Endothelial cell of umbilical vein (primary cell): ENCODE results near the gene TOX2. TPM values are rescaled to one million over a fixed set of nuclear protein-coding genes. Genes with fewer than 3 reads are reported as not detected.

Experiments used
- BruUV-seq: library from RNA; stranded (reverse); fragments of 400-500 nt; replicated peaks from 2 replicates; lab custom pipeline; 2021; lab: Mats Ljungman, UMichigan
- CTCF ChIA-PET: fragments of 300-600, 350-600 bp; sonication (Branson Sonifier 250); formaldehyde crosslinking; loops from one replicate; lab custom pipeline; 2021; ENCODE audit warnings: antibody characterized with exemption, inconsistent platforms; lab: Charles Lee
- POLR2A ChIA-PET: fragments of 300-600, 350-600 bp; sonication (Branson Sonifier 250); formaldehyde crosslinking; loops from one replicate; lab custom pipeline; 2021; ENCODE audit warnings: antibody characterized with exemption, inconsistent platforms; lab: Charles Lee
- DNase-seq: peaks from one replicate; pipeline ENCODE4 v3.0.0-alpha.2; 2011; ENCODE audit warnings: low read depth, low spot score
- FAIRE-seq: peaks from 2 replicates; lab custom pipeline; 2011; peaks lifted over from hg19 to GRCh38; lab: Jason Lieb, UNC
- H2AFZ ChIP-seq: 2 replicates; pipeline ENCODE4 v1.6.0; 2012; ENCODE audit warnings: low read depth, low read length, control low read depth, inconsistent platforms
- H3K27ac ChIP-seq: 2 replicates; pipeline ENCODE4 v1.5.1; 2011; ENCODE audit warnings: low read depth, mild to moderate bottlenecking, control low read depth, low read length, moderate library complexity; ENCODE audit not compliant: insufficient read depth
- H3K27me3 ChIP-seq, 2 experiments: 2 replicates each; pipeline versions ENCODE4 v1.6.0 to v1.6.1; 2011; ENCODE audit warnings: low read length in 2 of 2, mixed read lengths in 1 of 2; ENCODE audit not compliant: control insufficient read depth in 2 of 2, insufficient read depth in 2 of 2
- H3K36me3 ChIP-seq, 2 experiments: 2 replicates in 1 of 2; 3 replicates in 1 of 2; pipeline ENCODE4 v1.5.1; 2011; ENCODE audit warnings: low read length in 2 of 2, mild to moderate bottlenecking in 1 of 2, moderate library complexity in 1 of 2; ENCODE audit not compliant: control insufficient read depth in 2 of 2, insufficient read depth in 2 of 2; ENCODE audit errors: extremely low read depth in 1 of 2
- H3K4me1 ChIP-seq: 3 replicates; pipeline ENCODE4 v1.5.1; 2011; ENCODE audit warnings: mild to moderate bottlenecking, low read length; ENCODE audit not compliant: control insufficient read depth, insufficient read depth; ENCODE audit errors: extremely low read depth
- H3K4me2 ChIP-seq: 2 replicates; pipeline ENCODE4 v1.6.1; 2011; ENCODE audit warnings: low read length, control low read depth, mixed read lengths; ENCODE audit not compliant: insufficient read depth
- H3K4me3 ChIP-seq, 3 experiments: fragments of 200-600 bp in 1 of 3; sonication (generic), shearing (Covaris generic) in 1 of 3; replicated peaks in 1 of 3; 2 replicates each; pipeline ENCODE4 v1.5.1; 2011 to 2016; ENCODE audit warnings: control low read depth in 3 of 3, low read length in 3 of 3, mild to moderate bottlenecking in 2 of 3, inconsistent platforms in 1 of 3, low read depth in 1 of 3, moderate library complexity in 1 of 3; ENCODE audit not compliant: insufficient read depth in 1 of 3
- H3K79me2 ChIP-seq: 2 replicates; pipeline ENCODE4 v1.6.0; 2012; ENCODE audit warnings: low read length, inconsistent platforms; ENCODE audit not compliant: control insufficient read depth, insufficient read depth
- H3K9ac ChIP-seq: replicated peaks from 2 replicates; pipeline ENCODE3; 2011; ENCODE audit warnings: low read length, control low read depth; ENCODE audit not compliant: insufficient read depth; ENCODE audit errors: extremely low read depth
- H3K9me1 ChIP-seq: replicated peaks from 3 replicates; pipeline ENCODE4 v1.6.0; 2011; ENCODE audit warnings: mild to moderate bottlenecking, low read length; ENCODE audit not compliant: control insufficient read depth, insufficient read depth; ENCODE audit errors: extremely low read depth
- H3K9me3 ChIP-seq: replicated peaks from 2 replicates; pipeline ENCODE4 v1.5.1; 2012; ENCODE audit warnings: low read length, inconsistent platforms; ENCODE audit not compliant: control insufficient read depth, insufficient read depth
- H4K20me1 ChIP-seq: replicated peaks from 2 replicates; pipeline ENCODE3; 2011; ENCODE audit warnings: mild to moderate bottlenecking, low read length; ENCODE audit not compliant: control insufficient read depth, insufficient read depth; ENCODE audit errors: extremely low read depth
- CTCF ChIP-seq, 2 donors: IDR thresholded peaks; 1 replicate in 1 of 2; 2 replicates in 1 of 2; pipeline ENCODE4 v1.5.1; 2011; ENCODE audit warnings: low read length in 2 of 2, mild to moderate bottlenecking in 2 of 2, moderate library complexity in 2 of 2, control low read depth in 1 of 2, inconsistent platforms in 1 of 2, low read depth in 1 of 2; ENCODE audit not compliant: insufficient read depth in 1 of 2; ENCODE audit errors: extremely low read depth in 1 of 2
- EZH2 ChIP-seq: IDR thresholded peaks from 2 replicates; pipeline ENCODE4 v1.6.1; 2012; ENCODE audit warnings: borderline replicate concordance, low read depth, mild to moderate bottlenecking, moderate library complexity, low read length, inconsistent platforms; ENCODE audit not compliant: severe bottlenecking
- FOS ChIP-seq: IDR thresholded peaks from 2 replicates; pipeline ENCODE4 v1.6.1; 2011; ENCODE audit warnings: mild to moderate bottlenecking, low read length, moderate library complexity, borderline replicate concordance; ENCODE audit not compliant: insufficient read depth
- GATA2 ChIP-seq: IDR thresholded peaks from 2 replicates; pipeline ENCODE4 v1.7.0; 2011; ENCODE audit warnings: low read depth, mild to moderate bottlenecking, moderate library complexity, mixed read lengths, low read length; ENCODE audit not compliant: insufficient read length, insufficient read depth
- JUN ChIP-seq: IDR thresholded peaks from 2 replicates; pipeline ENCODE4 v1.6.1; 2011; ENCODE audit warnings: borderline replicate concordance, low read depth; ENCODE audit not compliant: insufficient read length, insufficient read depth
- MYC ChIP-seq: IDR thresholded peaks from one replicate; pipeline ENCODE4 v1.6.1; 2011; ENCODE audit warnings: mild to moderate bottlenecking, low read depth, low read length
- POLR2A ChIP-seq: IDR thresholded peaks from 2 replicates; pipeline ENCODE4 v1.6.1; 2012; ENCODE audit warnings: low read depth, mild to moderate bottlenecking, control low read depth, low read length
- POLR2AphosphoS5 ChIP-seq: IDR thresholded peaks from 2 replicates; pipeline ENCODE4 v1.6.1; 2012; ENCODE audit warnings: low read depth, mild to moderate bottlenecking, control low read depth, low read length, moderate library complexity; ENCODE audit not compliant: insufficient read depth
- dilution Hi-C: fragments of 300-500 bp; cut with MboI; formaldehyde crosslinking; loops from one replicate; pipeline ENCODE4 v1.15.0; 2019; ENCODE audit warnings: low sequenced_read_pairs; ENCODE audit not compliant: extremely low pct_ligation_motif_present
- intact Hi-C: fragments of 100-400 bp; cut with micrococcal nuclease; formaldehyde crosslinking; loops from one replicate; pipeline ENCODE4 v1.10.0; 2022
- polyA plus RNA-seq, 4 experiments: library from polyadenylated mRNA; depleted of rRNA in 3 of 4; stranded (reverse) in 3 of 4; unstranded in 1 of 4; fragments of >200 nt; gene quantifications; 2 replicates each; pipeline versions ENCODE4 v1.2.1 to v1.2.3, GENCODE V29; 2011 to 2012; ENCODE audit warnings: missing spikeins in 1 of 4
- total RNA-seq: library from RNA; stranded (reverse); gene quantifications from 2 replicates; pipeline ENCODE4 v1.2.3, GENCODE V29; 2021
- TF ChIP-seq, protein P1 (sequence below): IDR thresholded peaks from 2 replicates; pipeline ENCODE4 v1.6.1; 2011; ENCODE audit not compliant: insufficient read depth, insufficient read length

TOX2 gene
- total and polyA plus RNA-seq, 2 donors (not counting 3 experiments of a cell fraction or from before 2014, with no cell fraction given) = 7.0 to 18.6 TPM

DNA sequence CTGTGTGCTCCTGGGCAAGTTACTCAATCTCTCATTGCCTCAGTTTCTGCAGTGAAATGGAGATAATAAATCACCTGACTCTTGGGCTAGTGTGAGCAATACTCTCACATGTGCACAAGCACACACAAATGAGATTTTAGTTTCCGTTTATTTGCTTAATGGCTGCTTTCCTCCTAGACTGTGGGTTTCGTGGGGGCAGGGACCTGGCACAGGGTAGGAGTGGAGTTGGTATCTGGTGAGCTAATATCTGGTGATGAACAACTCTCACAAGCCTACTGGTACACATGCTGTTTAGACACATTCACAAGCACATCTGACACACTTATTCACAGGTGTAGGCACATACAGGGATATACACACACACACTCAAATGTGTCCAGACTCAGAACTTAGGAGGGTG lies 73.8 kb downstream of the TOX2 start:
- Histone ChIP-seq H3K79me2 (no peaks in the 10 kb centered on the region), H4K20me1 (no peaks in the 10 kb centered on the region), H3K9ac (no peak overlapping the region), H3K36me3 (no peaks in the 10 kb centered on the region), H2AFZ (no peak overlapping the region), H3K9me3 (no peaks in the 10 kb centered on the region), H3K27ac (no peak overlapping the region), H3K27me3 (no peaks in the 10 kb centered on the region), H3K4me1 (peaks cover 21% of the 10 kb centered on the region), H3K9me1 (no peaks in the 10 kb centered on the region), H3K4me3 (no peak overlapping the region), H3K4me2 (no peak overlapping the region)
- CTCF ChIA-PET = interaction anchor here (0.8 kb wide), 1 partner anchor 9 kb away, joined by 3 read pairs; no protein-coding TSS in a partner anchor
- POLR2A ChIA-PET = no interaction called here
- BruUV-seq = no TSS peak
- no peak for TF ChIP-seq GATA2
- TF ChIP-seq POLR2A = no peak
- TF ChIP-seq MYC = no peak
- DNase-seq = peak; percentile 15
- intact Hi-C loops (no loop called here), dilution Hi-C loops (no loop called here)
- no peak for FAIRE-seq

- H3K4me2 ChIP-seq = no peak overlapping the region
- H3K4me1 ChIP-seq = peaks cover 17% of the 10 kb centered on the region
- CTCF ChIA-PET = interaction anchor here (0.8 kb wide), 1 partner anchor 8 kb away, joined by 3 read pairs; no protein-coding TSS in a partner anchor
- no peak overlapping the region for H3K9ac ChIP-seq
- no peak for DNase-seq
- no peak for FAIRE-seq
- H3K4me3 ChIP-seq = no peak overlapping the region
- no peak for TF ChIP-seq FOS
- no peak for TF ChIP-seq JUN
- TF ChIP-seq, protein P1, sequence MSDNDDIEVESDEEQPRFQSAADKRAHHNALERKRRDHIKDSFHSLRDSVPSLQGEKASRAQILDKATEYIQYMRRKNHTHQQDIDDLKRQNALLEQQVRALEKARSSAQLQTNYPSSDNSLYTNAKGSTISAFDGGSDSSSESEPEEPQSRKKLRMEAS = no peak
- no peak for TF ChIP-seq GATA2
- TF ChIP-seq EZH2 = no peak
- no peak for TF ChIP-seq MYC
- no peak for TF ChIP-seq POLR2AphosphoS5
- TF ChIP-seq POLR2A = no peak
- no peak for TF ChIP-seq CTCF (IDR thresholded peaks at IDR 0.05; ENCODE audit: extremely low read depth in 1 of 2, insufficient read depth in 1 of 2, low read depth in 1 of 2, low read length in 2 of 2)
- H3K9me1 ChIP-seq = no peaks in the 10 kb centered on the region
- no peaks in the 10 kb centered on the region for H3K27me3 ChIP-seq
- no peaks in the 10 kb centered on the region for H3K79me2 ChIP-seq
- intact Hi-C loops (no loop called here), dilution Hi-C loops (no loop called here)
- H3K27ac ChIP-seq = no peak overlapping the region
- no peaks in the 10 kb centered on the region for H4K20me1 ChIP-seq
- H3K9me3 ChIP-seq = no peaks in the 10 kb centered on the region
- POLR2A ChIA-PET = no interaction called here
- BruUV-seq = no TSS peak
- no peaks in the 10 kb centered on the region for H3K36me3 ChIP-seq
- no peak overlapping the region for H2AFZ ChIP-seq
These were observed 74.2 kb downstream of the TOX2 start for GRCh38 chr20:43988867-43989266.
